IMR-90 (cell line): ENCODE results near the gene TMUB1. TPM values are rescaled to one million over a fixed set of nuclear protein-coding genes. Genes with fewer than 3 reads are reported as not detected.

Source experiments
- ATAC-seq: fragments of 200-7000 bp; cut with Tn5 transposase; 2 replicates; pipeline ENCODE4 v1.9.1; 2020; ENCODE audit warnings: low read depth, mild to moderate bottlenecking, moderate library complexity
- BruUV-seq: library from RNA; stranded (reverse); fragments of 400-500 nt; replicated peaks from 2 replicates; lab custom pipeline; 2021; lab: Mats Ljungman, UMichigan
- CTCF ChIA-PET: fragments of 300-600 bp; formaldehyde crosslinking; extraction: SDS; loops from one replicate; lab custom pipeline; 2021; ENCODE audit warnings: antibody characterized with exemption; lab: Yijun Ruan, JAX
- POLR2A ChIA-PET: fragments of 300-600 bp; sonication (Branson Sonifier 250); formaldehyde crosslinking; loops from one replicate; lab custom pipeline; 2022; ENCODE audit warnings: antibody characterized with exemption; ENCODE audit not compliant: unreplicated experiment; lab: Charles Lee
- DNase-seq: peaks from one replicate; pipeline ENCODE4 v3.0.0; 2013
- H2AFZ ChIP-seq: replicated peaks from 2 replicates; pipeline ENCODE3; 2013; ENCODE audit warnings: low read length, mild to moderate bottlenecking; ENCODE audit not compliant: poor library complexity
- H2AK5ac ChIP-seq: 2 replicates; pipeline ENCODE4 v1.6.1; 2013; ENCODE audit warnings: low read depth, low read length, inconsistent platforms
- H2AK9ac ChIP-seq: replicated peaks from 2 replicates; pipeline ENCODE3; 2013; ENCODE audit warnings: mild to moderate bottlenecking, low read depth, low read length, moderate library complexity; ENCODE audit not compliant: poor library complexity
- H2BK120ac ChIP-seq: 2 replicates; pipeline ENCODE4 v1.6.1; 2013; ENCODE audit warnings: low read depth, low read length, inconsistent platforms
- H2BK15ac ChIP-seq: 3 replicates; pipeline ENCODE4 v1.6.1; 2013; ENCODE audit warnings: low read depth, low read length, inconsistent platforms
- H2BK20ac ChIP-seq: 2 replicates; pipeline ENCODE4 v1.6.1; 2013; ENCODE audit warnings: low read depth, mild to moderate bottlenecking, inconsistent platforms, low read length, moderate library complexity
- H2BK5ac ChIP-seq: 2 replicates; pipeline ENCODE4 v1.6.1; 2013; ENCODE audit warnings: mild to moderate bottlenecking, low read depth, low read length, inconsistent platforms; ENCODE audit not compliant: poor library complexity, severe bottlenecking
- H3K14ac ChIP-seq: replicated peaks from 2 replicates; pipeline ENCODE4 v1.6.1; 2013; ENCODE audit warnings: low read depth, low read length, inconsistent platforms
- H3K18ac ChIP-seq: 2 replicates; pipeline ENCODE4 v1.6.1; 2013; ENCODE audit warnings: low read depth, low read length, control low read depth
- H3K23ac ChIP-seq: 2 replicates; pipeline ENCODE4 v1.6.1; 2013; ENCODE audit warnings: low read depth, low read length, inconsistent platforms
- H3K27ac ChIP-seq: 2 replicates; pipeline ENCODE4 v1.5.1; 2013; ENCODE audit warnings: mild to moderate bottlenecking, control low read depth, low read length; ENCODE audit not compliant: insufficient read depth
- H3K27me3 ChIP-seq: 2 replicates; pipeline ENCODE4 v1.6.1; 2013; ENCODE audit warnings: low read length; ENCODE audit not compliant: control insufficient read depth, insufficient read depth
- H3K36me3 ChIP-seq: 2 replicates; pipeline ENCODE4 v1.6.1; 2013; ENCODE audit warnings: low read length, mixed read lengths; ENCODE audit not compliant: control insufficient read depth, insufficient read depth
- H3K4ac ChIP-seq: 2 replicates; pipeline ENCODE4 v1.6.1; 2013; ENCODE audit warnings: low read depth, low read length, inconsistent platforms
- H3K4me1 ChIP-seq: 2 replicates; pipeline ENCODE4 v1.6.1; 2013; ENCODE audit warnings: low read length, mixed read lengths; ENCODE audit not compliant: control insufficient read depth, insufficient read depth
- H3K4me2 ChIP-seq: 2 replicates; pipeline ENCODE4 v1.6.1; 2013; ENCODE audit warnings: low read depth, mild to moderate bottlenecking, control low read depth, low read length, moderate library complexity
- H3K4me3 ChIP-seq: 2 replicates; pipeline ENCODE4 v1.5.1; 2013; ENCODE audit warnings: low read depth, mild to moderate bottlenecking, control low read depth, low read length, moderate library complexity; ENCODE audit not compliant: insufficient read depth
- H3K56ac ChIP-seq: 2 replicates; pipeline ENCODE4 v1.6.1; 2013; ENCODE audit warnings: low read length, inconsistent platforms; ENCODE audit not compliant: insufficient read depth; ENCODE audit errors: extremely low read depth
- H3K79me1 ChIP-seq, 2 experiments: 2 replicates each; pipeline ENCODE4 v1.6.1; 2013; ENCODE audit warnings: low read length in 2 of 2, inconsistent platforms in 1 of 2, low read depth in 1 of 2
- H3K9ac ChIP-seq: 2 replicates; pipeline ENCODE4 v1.6.1; 2013; ENCODE audit warnings: low read depth, low read length, control low read depth
- H3K9me1 ChIP-seq: 2 replicates; pipeline ENCODE4 v1.6.1; 2013; ENCODE audit warnings: low read length, inconsistent platforms; ENCODE audit not compliant: insufficient read depth
- H3K9me3 ChIP-seq: 2 replicates; pipeline ENCODE4 v1.6.1; 2013; ENCODE audit warnings: low read length; ENCODE audit not compliant: control insufficient read depth, insufficient read depth
- H4K20me1 ChIP-seq: 2 replicates; pipeline ENCODE4 v1.6.1; 2013; ENCODE audit warnings: low read length, inconsistent platforms; ENCODE audit not compliant: insufficient read depth
- H4K5ac ChIP-seq: 2 replicates; pipeline ENCODE4 v1.6.1; 2013; ENCODE audit warnings: mild to moderate bottlenecking, low read depth, low read length, control low read depth
- H4K8ac ChIP-seq, 2 experiments: 2 replicates each; pipeline ENCODE4 v1.6.1; 2013; ENCODE audit warnings: low read depth in 2 of 2, low read length in 2 of 2, control low read depth in 1 of 2, inconsistent platforms in 1 of 2
- H4K91ac ChIP-seq: 2 replicates; pipeline ENCODE4 v1.6.1; 2013; ENCODE audit warnings: low read depth, low read length, inconsistent platforms; ENCODE audit not compliant: insufficient read depth
- BHLHE40 ChIP-seq: fragments of 150-350 bp; IDR thresholded peaks from 2 replicates; pipeline ENCODE4 v1.6.1; 2016; ENCODE audit warnings: mild to moderate bottlenecking, low read depth, low read length
- CEBPB ChIP-seq: IDR thresholded peaks from 2 replicates; pipeline ENCODE4 v1.6.1; 2012; ENCODE audit warnings: low read depth, low read length, improper control_type of control experiment
- CHD1 ChIP-seq: IDR thresholded peaks from 2 replicates; pipeline ENCODE4 v1.6.1; 2012; ENCODE audit warnings: low read depth, low read length, improper control_type of control experiment
- MAFK ChIP-seq: IDR thresholded peaks from 2 replicates; pipeline ENCODE4 v1.6.1; 2012; ENCODE audit warnings: low read depth, low read length, improper control_type of control experiment
- MAZ ChIP-seq: IDR thresholded peaks from 2 replicates; pipeline ENCODE4 v1.6.1; 2012; ENCODE audit warnings: low read depth, mild to moderate bottlenecking, low read length, improper control_type of control experiment, moderate library complexity, borderline replicate concordance
- RAD21 ChIP-seq: IDR thresholded peaks from 2 replicates; pipeline ENCODE4 v1.6.1; 2012; ENCODE audit warnings: low read length, improper control_type of control experiment
- RCOR1 ChIP-seq: IDR thresholded peaks from 2 replicates; pipeline ENCODE4 v1.6.1; 2012; ENCODE audit warnings: mild to moderate bottlenecking, low read length, improper control_type of control experiment; ENCODE audit not compliant: insufficient replicate concordance
- RFX5 ChIP-seq: IDR thresholded peaks from 2 replicates; pipeline ENCODE4 v1.8.0; 2012; ENCODE audit warnings: low read depth, mild to moderate bottlenecking, low read length, moderate library complexity
- SMC3 ChIP-seq: fragments of 150-350 bp; IDR thresholded peaks from 2 replicates; pipeline ENCODE4 v1.6.1; 2016; ENCODE audit warnings: low read depth, mild to moderate bottlenecking, antibody characterized with exemption, low read length, moderate library complexity
- WGBS, 2 experiments: methylation state at CpG; one replicate each; pipeline versions ENCODE4 v1.1.5 to v1.1.7; 2013; ENCODE audit warnings: missing lambda C conversion rate in 2 of 2; ENCODE audit not compliant: insufficient read length in 1 of 2; ENCODE audit errors: extremely low coverage in 2 of 2; 5-methylcytosine and 5-hydroxymethylcytosine counted together
- dilution Hi-C: fragments of 300-500 bp; cut with HindIII; formaldehyde crosslinking; loops from one replicate; pipeline ENCODE4 v1.14.3; 2018; ENCODE audit warnings: low sequenced_read_pairs; ENCODE audit not compliant: unreplicated experiment
- in situ Hi-C: fragments of 300-500 bp; cut with MboI; formaldehyde crosslinking; loops from 3 replicates; pipeline ENCODE4 v1.14.3; 2019; ENCODE audit warnings: low sequenced_read_pairs, inconsistent platforms, mixed read lengths
- intact Hi-C: fragments of 100-400 bp; cut with micrococcal nuclease; formaldehyde crosslinking; loops from 2 replicates; pipeline ENCODE4 v1.10.0; 2022
- polyA plus RNA-seq, 3 experiments: library from polyadenylated mRNA; depleted of rRNA; stranded (reverse); fragments of >200 nt; gene quantifications; 2 replicates each; pipeline ENCODE4 v1.2.3, GENCODE V29; 2012; ENCODE audit warnings: low replicate concordance in 1 of 3
- total RNA-seq: library from RNA; depleted of rRNA; stranded (reverse); fragments of >200 nt; gene quantifications from 2 replicates; pipeline ENCODE4 v1.2.3, GENCODE V29; 2012
- TF ChIP-seq, protein P1 (sequence below): conservative IDR thresholded peaks from 2 replicates; pipeline ENCODE4 v1.5.1; 2012; ENCODE audit warnings: mild to moderate bottlenecking, low read depth, low read length, improper control_type of control experiment
- TF ChIP-seq, protein P2 (sequence below): fragments of 150-350 bp; IDR thresholded peaks from 2 replicates; pipeline ENCODE4 v1.6.1; 2017; ENCODE audit warnings: mild to moderate bottlenecking, antibody characterized with exemption, low read length, low read depth
- TF ChIP-seq, protein P3 (sequence below): fragments of 150-350 bp; IDR thresholded peaks from 2 replicates; pipeline ENCODE4 v1.6.1; 2016; ENCODE audit warnings: low read depth, mild to moderate bottlenecking, low read length, moderate library complexity, borderline replicate concordance

TMUB1 gene
- total and polyA plus RNA-seq, 2 of the 4 experiments (the other 2 are of a cell fraction) = 6.8 to 29.8 TPM

DNA sequence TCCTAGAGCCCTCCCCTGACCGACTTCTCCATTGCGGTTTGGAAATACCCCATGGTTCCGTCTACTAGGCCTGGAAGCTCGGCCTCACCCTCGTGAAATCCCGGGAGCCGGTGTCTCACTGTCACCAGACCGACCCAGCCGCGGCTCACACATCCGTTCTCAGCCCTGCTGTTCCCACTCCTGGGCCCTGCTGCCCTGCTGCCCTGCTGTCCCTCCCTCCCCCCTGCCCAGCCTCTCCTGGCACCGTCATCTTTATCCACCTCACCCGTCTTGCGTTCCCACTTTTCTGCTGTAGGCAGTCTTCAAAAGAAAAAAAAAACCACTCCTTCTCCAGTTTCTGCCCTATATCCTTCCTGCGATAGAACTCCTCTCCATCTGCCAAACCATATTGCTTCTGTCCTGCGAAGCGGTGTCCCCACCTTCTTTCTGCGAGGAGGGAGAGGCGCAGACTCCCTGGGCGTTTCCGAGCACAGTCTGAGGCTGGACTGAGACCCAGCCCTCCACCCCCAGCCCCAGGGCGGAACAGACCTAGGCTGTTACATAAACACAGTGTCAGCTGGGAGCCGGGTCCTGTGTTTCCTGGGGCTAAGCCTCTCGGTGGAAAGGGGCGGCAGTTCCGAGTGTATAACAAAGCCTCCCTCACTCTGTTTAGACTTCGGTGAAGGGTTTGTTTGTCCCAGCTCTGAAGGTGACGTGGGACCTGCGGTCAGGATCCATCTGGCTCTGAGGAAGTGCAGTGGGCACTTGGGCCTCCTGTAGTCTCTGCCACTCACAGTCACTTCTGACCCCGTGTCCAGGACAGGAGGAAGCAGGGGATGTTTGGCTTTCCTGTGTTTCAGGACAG is 5.8 kb upstream of the TMUB1 start:
- WGBS, 2 experiments = 8% methylated on average over 12 of the region's 30 CpGs; no CpG with 5 or more reads in 1 of the 2 experiments
- Histone ChIP-seq H3K23ac (peak overlapping the region; percentile 96), H2BK15ac (peak overlapping the region; percentile 2; the same call in 1 of the 3 replicates), H4K20me1 (peaks cover 65% of the 10 kb centered on the region), H3K36me3 (peaks cover 11% of the 10 kb centered on the region; the same call in 1 of the 2 replicates), H2BK5ac (peak overlapping the region; percentile 51), H3K27me3 (no peaks in the 10 kb centered on the region), H2BK20ac (peak overlapping the region; percentile 2; the same call in 1 of the 2 replicates), H3K14ac (peak overlapping the region; percentile 89), H3K9ac (peak overlapping the region; percentile 80), H2AK5ac (peak overlapping the region; percentile 77), H3K18ac (0 out of 2 replicates have a peak overlapping the region, but pooled peaks have one; percentile 6), H3K9me3 (no peaks in the 10 kb centered on the region), H3K79me1 (peaks cover 4 to 58% of the 10 kb centered on the region in 2 experiments; a peak in 2 of 4 replicates), H4K5ac (peak overlapping the region; percentile 4; the same call in 1 of the 2 replicates), H3K4me2 (peak overlapping the region; percentile 54), H3K4ac (peak overlapping the region; percentile 81), H3K9me1 (peaks cover 8% of the 10 kb centered on the region; the same call in 1 of the 2 replicates), H3K4me3 (peak overlapping the region; percentile 86), H2AK9ac (peak overlapping the region; percentile 76), H2BK120ac (peak overlapping the region; percentile 52), H3K56ac (peak overlapping the region; percentile 49), H4K91ac (peak overlapping the region; percentile 70), H3K4me1 (peaks cover 21% of the 10 kb centered on the region), H3K27ac (peak overlapping the region; percentile 50), H2AFZ (peak overlapping the region; percentile 81), H4K8ac (peak overlapping the region; percentile 8 to 25; a peak in 3 of 4 replicates)
- no TSS peak for BruUV-seq
- dilution Hi-C loops (no loop called here), intact Hi-C loops (loop anchor here (1.0 kb wide), 1 partner anchor 22 kb away; no protein-coding TSS in a partner anchor), in situ Hi-C loops (no loop called here)
- ChIA-PET CTCF (interaction anchor here (0.9 to 1.3 kb wide), 4 partner anchors 21 to 35 kb away, joined by 3 to 4 read pairs (median 3); no protein-coding TSS in a partner anchor), POLR2A (interaction anchor here (0.5 to 1.0 kb wide), 2 partner anchors 19 to 24 kb away, joined by 3 to 5 read pairs; no protein-coding TSS in a partner anchor)
- DNase-seq (peak; percentile 76), ATAC-seq (peak; percentile 31)
- TF ChIP-seq RAD21 (no peak), MAZ (no peak; the same call in none of the 2 replicates), CEBPB (no peak), RFX5 (no peak), RCOR1 (peak; percentile 40), SMC3 (no peak), MAFK (no peak), CHD1 (no peak), BHLHE40 (no peak)
- TF ChIP-seq, protein P1, sequence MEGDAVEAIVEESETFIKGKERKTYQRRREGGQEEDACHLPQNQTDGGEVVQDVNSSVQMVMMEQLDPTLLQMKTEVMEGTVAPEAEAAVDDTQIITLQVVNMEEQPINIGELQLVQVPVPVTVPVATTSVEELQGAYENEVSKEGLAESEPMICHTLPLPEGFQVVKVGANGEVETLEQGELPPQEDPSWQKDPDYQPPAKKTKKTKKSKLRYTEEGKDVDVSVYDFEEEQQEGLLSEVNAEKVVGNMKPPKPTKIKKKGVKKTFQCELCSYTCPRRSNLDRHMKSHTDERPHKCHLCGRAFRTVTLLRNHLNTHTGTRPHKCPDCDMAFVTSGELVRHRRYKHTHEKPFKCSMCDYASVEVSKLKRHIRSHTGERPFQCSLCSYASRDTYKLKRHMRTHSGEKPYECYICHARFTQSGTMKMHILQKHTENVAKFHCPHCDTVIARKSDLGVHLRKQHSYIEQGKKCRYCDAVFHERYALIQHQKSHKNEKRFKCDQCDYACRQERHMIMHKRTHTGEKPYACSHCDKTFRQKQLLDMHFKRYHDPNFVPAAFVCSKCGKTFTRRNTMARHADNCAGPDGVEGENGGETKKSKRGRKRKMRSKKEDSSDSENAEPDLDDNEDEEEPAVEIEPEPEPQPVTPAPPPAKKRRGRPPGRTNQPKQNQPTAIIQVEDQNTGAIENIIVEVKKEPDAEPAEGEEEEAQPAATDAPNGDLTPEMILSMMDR = no peak
- TF ChIP-seq, protein P2, sequence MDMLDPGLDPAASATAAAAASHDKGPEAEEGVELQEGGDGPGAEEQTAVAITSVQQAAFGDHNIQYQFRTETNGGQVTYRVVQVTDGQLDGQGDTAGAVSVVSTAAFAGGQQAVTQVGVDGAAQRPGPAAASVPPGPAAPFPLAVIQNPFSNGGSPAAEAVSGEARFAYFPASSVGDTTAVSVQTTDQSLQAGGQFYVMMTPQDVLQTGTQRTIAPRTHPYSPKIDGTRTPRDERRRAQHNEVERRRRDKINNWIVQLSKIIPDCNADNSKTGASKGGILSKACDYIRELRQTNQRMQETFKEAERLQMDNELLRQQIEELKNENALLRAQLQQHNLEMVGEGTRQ = 0 out of 2 replicates have a peak, but pooled peaks have one; percentile 15
- TF ChIP-seq, protein P3, sequence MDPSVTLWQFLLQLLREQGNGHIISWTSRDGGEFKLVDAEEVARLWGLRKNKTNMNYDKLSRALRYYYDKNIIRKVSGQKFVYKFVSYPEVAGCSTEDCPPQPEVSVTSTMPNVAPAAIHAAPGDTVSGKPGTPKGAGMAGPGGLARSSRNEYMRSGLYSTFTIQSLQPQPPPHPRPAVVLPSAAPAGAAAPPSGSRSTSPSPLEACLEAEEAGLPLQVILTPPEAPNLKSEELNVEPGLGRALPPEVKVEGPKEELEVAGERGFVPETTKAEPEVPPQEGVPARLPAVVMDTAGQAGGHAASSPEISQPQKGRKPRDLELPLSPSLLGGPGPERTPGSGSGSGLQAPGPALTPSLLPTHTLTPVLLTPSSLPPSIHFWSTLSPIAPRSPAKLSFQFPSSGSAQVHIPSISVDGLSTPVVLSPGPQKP = no peak
